Lower leg skin (tissue), 4 donors: Measurements from ENCODE around the gene ATG2B. TPM values are rescaled to one million over a fixed set of nuclear protein-coding genes. Genes with fewer than 3 reads are reported as not detected.

Experiments used
- DNase-seq, 2 donors: peaks; one replicate each; pipeline ENCODE4 v3.0.0-alpha.2; 2019; ENCODE audit warnings: low spot score in 2 of 2
- H3K4me3 ChIP-seq: fragments of 200-600 bp; sonication (generic); 2 replicates; pipeline ENCODE4 v1.5.1; 2017; ENCODE audit warnings: mild to moderate bottlenecking, low read depth; ENCODE audit not compliant: poor library complexity, severe bottlenecking
- POLR2A ChIP-seq, 2 donors: fragments of 450-650 bp; IDR thresholded peaks; one replicate each; pipeline ENCODE4 v1.6.1; 2016 to 2017; ENCODE audit warnings: antibody characterized with exemption in 2 of 2, mild to moderate bottlenecking in 1 of 2, moderate library complexity in 1 of 2
- WGBS, 2 donors: methylation state at CpG; one replicate each; pipeline ENCODE4 v1.1.5; 2018; 5-methylcytosine and 5-hydroxymethylcytosine counted together
- intact Hi-C: fragments of 100-400 bp; cut with DNase I; formaldehyde crosslinking; loops from one replicate; pipeline ENCODE4 v1.15.0; 2023; ENCODE audit warnings: low total_unique reads
- total RNA-seq, 4 donors: library from RNA; depleted of rRNA; stranded (reverse); fragments of >200 nt; gene quantifications; one replicate each; pipeline ENCODE4 v1.1.0, GENCODE V29; 2016
- TF ChIP-seq, protein P1 (sequence below), 3 donors: fragments of 450-650 bp; IDR thresholded peaks; one replicate each; pipeline ENCODE4 v1.5.1; 2016; ENCODE audit warnings: antibody characterized with exemption in 3 of 3, mild to moderate bottlenecking in 3 of 3, moderate library complexity in 2 of 3

Gene ATG2B
- total RNA-seq, 4 donors from 2014 or later = 23.8 to 44.8 (median 30.9) TPM

GRCh38 chr14:96261772-96262655, 101.1 kb downstream of the ATG2B start:
- peak in 1 of 2 donors; percentile 80 for DNase-seq
- TF ChIP-seq POLR2A (IDR thresholded peaks at IDR 0.05) = no peak
- TF ChIP-seq, protein P1, sequence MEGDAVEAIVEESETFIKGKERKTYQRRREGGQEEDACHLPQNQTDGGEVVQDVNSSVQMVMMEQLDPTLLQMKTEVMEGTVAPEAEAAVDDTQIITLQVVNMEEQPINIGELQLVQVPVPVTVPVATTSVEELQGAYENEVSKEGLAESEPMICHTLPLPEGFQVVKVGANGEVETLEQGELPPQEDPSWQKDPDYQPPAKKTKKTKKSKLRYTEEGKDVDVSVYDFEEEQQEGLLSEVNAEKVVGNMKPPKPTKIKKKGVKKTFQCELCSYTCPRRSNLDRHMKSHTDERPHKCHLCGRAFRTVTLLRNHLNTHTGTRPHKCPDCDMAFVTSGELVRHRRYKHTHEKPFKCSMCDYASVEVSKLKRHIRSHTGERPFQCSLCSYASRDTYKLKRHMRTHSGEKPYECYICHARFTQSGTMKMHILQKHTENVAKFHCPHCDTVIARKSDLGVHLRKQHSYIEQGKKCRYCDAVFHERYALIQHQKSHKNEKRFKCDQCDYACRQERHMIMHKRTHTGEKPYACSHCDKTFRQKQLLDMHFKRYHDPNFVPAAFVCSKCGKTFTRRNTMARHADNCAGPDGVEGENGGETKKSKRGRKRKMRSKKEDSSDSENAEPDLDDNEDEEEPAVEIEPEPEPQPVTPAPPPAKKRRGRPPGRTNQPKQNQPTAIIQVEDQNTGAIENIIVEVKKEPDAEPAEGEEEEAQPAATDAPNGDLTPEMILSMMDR (IDR thresholded peaks at IDR 0.05) = no peak
- H3K4me3 ChIP-seq = no peak overlapping the region
- 74 to 78% methylated on average over 13 to 16 of the region's 16 CpGs for WGBS, 2 donors
- intact Hi-C loops = no loop called here

DNA sequence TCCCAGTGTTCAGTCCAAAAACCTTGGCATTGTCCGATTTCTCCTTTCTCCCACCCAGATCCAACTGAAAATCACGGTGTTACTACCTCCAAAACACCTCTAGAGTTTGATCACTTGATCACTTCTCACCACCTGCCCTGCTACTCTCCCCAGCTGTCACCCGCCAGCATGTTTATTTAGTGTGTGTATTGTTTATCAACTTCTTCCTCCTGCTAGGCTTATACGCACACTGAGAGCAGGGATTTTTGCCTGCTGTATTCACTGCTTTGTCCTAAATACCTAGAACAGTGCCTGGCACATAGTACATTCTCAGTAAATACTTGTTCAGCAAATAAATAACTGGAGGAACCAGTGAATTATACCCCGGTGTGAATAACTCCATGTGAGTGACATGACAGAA, 102.1 kb downstream of the ATG2B start:
- H3K4me3 ChIP-seq = no peak overlapping the region
- intact Hi-C loops = no loop called here
- no peak for DNase-seq
- TF ChIP-seq, protein P1 (IDR thresholded peaks at IDR 0.05) = no peak
- TF ChIP-seq POLR2A (IDR thresholded peaks at IDR 0.05) = no peak
- WGBS, 2 donors = 80 to 81% methylated on average over 5 of the region's 5 CpGs

GRCh38 chr14:96260341-96260821, 102.8 kb downstream of the ATG2B start:
- TF ChIP-seq POLR2A (IDR thresholded peaks at IDR 0.05) = no peak
- TF ChIP-seq, protein P1 (IDR thresholded peaks at IDR 0.05) = no peak
- 50 to 53% methylated on average over 2 of the region's 2 CpGs for WGBS, 2 donors
- intact Hi-C loops = no loop called here
- H3K4me3 ChIP-seq = no peak overlapping the region
- DNase-seq = no peak

DNA sequence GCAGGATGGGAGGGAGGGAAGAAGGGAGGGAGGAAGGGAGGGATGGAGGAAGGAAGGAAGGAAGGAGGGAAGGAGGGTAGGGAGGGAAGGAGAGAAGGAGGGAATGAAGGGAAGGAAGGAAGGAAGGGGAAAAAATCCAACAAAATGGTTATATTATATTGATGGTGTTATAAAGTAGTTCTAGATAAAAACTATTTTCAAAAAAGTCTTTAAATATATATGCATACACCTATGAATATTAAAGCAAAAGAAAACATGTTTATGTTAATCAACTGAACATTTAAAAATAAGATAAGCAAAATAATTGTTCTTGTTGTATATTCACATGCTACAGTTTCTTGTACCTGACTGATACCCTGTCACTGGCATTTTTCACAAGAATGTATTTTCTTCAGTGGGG, 105.2 kb downstream of the ATG2B start:
- intact Hi-C loops = no loop called here
- H3K4me3 ChIP-seq = no peak overlapping the region
- DNase-seq = no peak
- no peak for TF ChIP-seq POLR2A (IDR thresholded peaks at IDR 0.05)
- TF ChIP-seq, protein P1 (IDR thresholded peaks at IDR 0.05) = no peak

- intact Hi-C loops = no loop called here
- no peak overlapping the region for H3K4me3 ChIP-seq
- 59 to 68% methylated on average over 8 of the region's 8 CpGs for WGBS, 2 donors
- TF ChIP-seq, protein P1 (IDR thresholded peaks at IDR 0.05) = no peak
- TF ChIP-seq POLR2A (IDR thresholded peaks at IDR 0.05) = no peak
- DNase-seq = no peak
Measured at GRCh38 chr14:96257056-96257455, 106.1 kb downstream of the ATG2B start.
